Dendritic cell treated with granulocyte-macrophage colony-stimulating factor and Interleukin-4, amounts not matched to agents 40 ng/mL and 50 ng/mL, for 4 days (primary cell): ENCODE data around the gene DNASE1.
"Not testable (repeated sequence)": the region's sequence is repeated elsewhere in the genome, so short reads cannot be mapped to it uniquely, and the experiment has no call there.

ENCODE experiments used
- H3K27ac Mint-ChIP-seq: one replicate; pipeline ENCODE4 v1.8.0; 2022; ENCODE audit warnings: mild to moderate bottlenecking, mixed read lengths
- H3K27me3 Mint-ChIP-seq: one replicate; pipeline ENCODE4 v1.8.0; 2022; ENCODE audit warnings: mild to moderate bottlenecking, mixed read lengths
- H3K36me3 Mint-ChIP-seq: one replicate; pipeline ENCODE4 v1.8.0; 2022; ENCODE audit warnings: low read depth, mixed read lengths
- H3K4me1 Mint-ChIP-seq: one replicate; pipeline ENCODE4 v1.8.0; 2022; ENCODE audit warnings: low read depth, mixed read lengths
- H3K4me3 Mint-ChIP-seq: one replicate; pipeline ENCODE4 v1.8.0; 2022; ENCODE audit warnings: mild to moderate bottlenecking, moderate library complexity, mixed read lengths
- H3K9me3 Mint-ChIP-seq: one replicate; pipeline ENCODE4 v1.8.0; 2022; ENCODE audit warnings: mixed read lengths
- intact Hi-C: fragments of 100-400 bp; cut with micrococcal nuclease; formaldehyde crosslinking; loops from one replicate; pipeline ENCODE4 v1.15.0; 2022

The DNASE1 gene, protein sequence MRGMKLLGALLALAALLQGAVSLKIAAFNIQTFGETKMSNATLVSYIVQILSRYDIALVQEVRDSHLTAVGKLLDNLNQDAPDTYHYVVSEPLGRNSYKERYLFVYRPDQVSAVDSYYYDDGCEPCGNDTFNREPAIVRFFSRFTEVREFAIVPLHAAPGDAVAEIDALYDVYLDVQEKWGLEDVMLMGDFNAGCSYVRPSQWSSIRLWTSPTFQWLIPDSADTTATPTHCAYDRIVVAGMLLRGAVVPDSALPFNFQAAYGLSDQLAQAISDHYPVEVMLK

DNA sequence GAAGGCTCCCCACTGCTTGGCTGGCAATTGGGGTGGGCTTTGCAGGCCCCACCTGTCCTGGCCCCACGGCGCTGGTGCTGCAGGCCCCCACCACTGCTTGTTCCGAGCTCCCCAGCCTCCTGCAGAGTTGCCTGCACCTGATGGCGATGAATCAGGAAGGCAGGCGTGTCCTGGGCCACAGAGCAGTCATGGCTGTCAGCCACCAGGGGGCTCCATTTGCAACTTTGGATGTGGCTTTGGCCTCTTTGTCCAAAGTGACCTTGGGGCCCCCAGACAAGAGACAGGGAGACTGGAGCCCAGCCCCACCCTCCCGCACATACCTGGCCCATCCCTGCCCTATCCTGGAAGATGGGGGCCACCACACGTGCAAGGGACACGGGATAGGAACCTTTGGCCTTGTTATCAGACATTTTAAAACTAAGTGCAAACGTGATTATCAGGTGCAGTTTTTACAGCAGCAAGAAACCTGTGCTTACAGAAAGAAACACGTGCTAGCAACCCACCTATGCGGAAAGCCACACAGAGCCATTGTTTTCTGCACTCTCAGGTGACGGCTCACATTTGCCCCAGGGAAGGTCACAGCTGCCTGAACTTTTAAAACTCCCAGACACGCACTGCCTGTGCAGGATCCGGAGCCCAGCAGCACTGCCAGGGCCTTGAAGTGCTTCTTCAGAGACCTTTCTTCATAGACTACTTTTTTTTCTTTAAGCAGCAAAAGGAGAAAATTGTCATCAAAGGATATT is at the start of gene DNASE1:
Gene DNASE1 (plus strand): TSS at position 443 of the 743 bp plus-strand sequence. CDS start 683 bp downstream, outside the sequence.
- Mint-ChIP-seq H3K27ac (no peak within 1 kb of the TSS), H3K4me3 (no peak within 1 kb of the TSS), H3K4me1 (peaks cover 31% of the 10 kb centered on the region), H3K27me3 (no peaks in the 10 kb centered on the region), H3K9me3 (no peaks in the 10 kb centered on the region), H3K36me3 (peaks cover 87% of the 10 kb centered on the region)
- intact Hi-C loops = no loop called here

DNA sequence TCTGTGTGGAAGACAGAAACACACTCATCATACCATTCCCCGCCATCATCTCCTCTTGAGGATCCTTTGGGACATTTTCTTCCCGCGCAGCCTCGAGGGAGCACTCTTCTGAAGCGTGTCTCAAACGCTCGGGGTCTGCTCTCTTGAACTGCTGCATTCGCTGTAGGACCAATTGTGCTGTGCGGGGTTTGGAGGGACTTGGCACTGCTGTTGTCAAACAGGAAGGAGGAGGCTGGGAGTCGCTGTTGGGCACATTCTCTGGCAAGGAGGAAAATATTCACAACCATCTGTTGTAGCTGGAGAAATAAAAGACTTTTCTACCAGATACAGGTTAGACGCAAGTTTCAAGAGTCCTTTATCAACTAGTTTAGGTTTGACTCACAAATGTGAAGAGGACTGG is 48.0 kb upstream of the DNASE1 start:
- H3K27me3 Mint-ChIP-seq = no peaks in the 10 kb centered on the region
- H3K36me3 Mint-ChIP-seq = peaks cover 57% of the 10 kb centered on the region
- intact Hi-C loops = no loop called here
- H3K4me3 Mint-ChIP-seq = no peak overlapping the region
- no peak overlapping the region for H3K27ac Mint-ChIP-seq
- H3K9me3 Mint-ChIP-seq = no peaks in the 10 kb centered on the region
- peaks cover 19% of the 10 kb centered on the region for H3K4me1 Mint-ChIP-seq

DNA sequence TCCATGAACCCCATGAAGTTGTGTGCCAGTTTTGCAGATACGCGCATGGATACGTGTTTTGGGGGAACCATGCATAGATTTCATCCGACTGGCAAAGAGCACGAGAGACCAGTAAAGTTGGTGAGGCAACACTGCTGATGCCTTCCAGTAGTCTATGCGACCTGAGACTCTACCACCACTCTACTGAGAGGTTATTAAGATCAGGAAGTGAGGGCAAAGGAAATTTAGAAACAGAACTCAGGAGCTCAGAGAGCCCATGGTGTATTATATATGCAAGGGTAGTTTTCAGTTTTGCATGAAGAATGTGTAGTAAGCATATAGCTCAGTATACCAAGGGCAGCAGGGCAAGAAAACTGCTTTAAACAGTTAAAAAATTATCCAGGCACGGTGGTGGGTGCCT is 47.3 kb upstream of the DNASE1 start:
- Mint-ChIP-seq H3K4me3 (no peak overlapping the region), H3K27me3 (no peaks in the 10 kb centered on the region), H3K9me3 (no peaks in the 10 kb centered on the region), H3K4me1 (peaks cover 19% of the 10 kb centered on the region), H3K27ac (no peak overlapping the region), H3K36me3 (peaks cover 57% of the 10 kb centered on the region)
- intact Hi-C loops = no loop called here

DNA sequence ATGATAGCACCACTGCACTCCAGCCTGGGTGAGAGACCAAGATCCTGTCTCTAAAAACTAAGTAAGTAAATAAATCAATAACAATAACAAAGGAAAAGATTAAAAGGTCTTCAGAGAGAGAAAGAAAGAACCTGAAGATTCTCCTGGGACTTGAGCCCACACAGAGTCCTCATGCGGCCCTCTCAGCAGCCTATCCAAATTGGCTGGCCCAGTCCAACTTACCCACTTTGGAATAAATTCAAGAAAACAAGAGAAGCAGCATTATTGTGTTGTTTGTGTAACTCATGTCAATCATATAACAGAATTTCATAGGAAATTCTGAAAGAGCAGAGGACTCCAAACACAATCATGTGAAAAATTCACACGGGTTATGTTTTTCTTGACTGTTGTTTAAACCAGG is 46.9 kb upstream of the DNASE1 start:
- H3K4me3 Mint-ChIP-seq = no peak overlapping the region
- H3K9me3 Mint-ChIP-seq = no peaks in the 10 kb centered on the region
- no peak overlapping the region for H3K27ac Mint-ChIP-seq
- no peaks in the 10 kb centered on the region for H3K27me3 Mint-ChIP-seq
- H3K36me3 Mint-ChIP-seq = peaks cover 53% of the 10 kb centered on the region
- peaks cover 22% of the 10 kb centered on the region for H3K4me1 Mint-ChIP-seq
- intact Hi-C loops = no loop called here

DNA sequence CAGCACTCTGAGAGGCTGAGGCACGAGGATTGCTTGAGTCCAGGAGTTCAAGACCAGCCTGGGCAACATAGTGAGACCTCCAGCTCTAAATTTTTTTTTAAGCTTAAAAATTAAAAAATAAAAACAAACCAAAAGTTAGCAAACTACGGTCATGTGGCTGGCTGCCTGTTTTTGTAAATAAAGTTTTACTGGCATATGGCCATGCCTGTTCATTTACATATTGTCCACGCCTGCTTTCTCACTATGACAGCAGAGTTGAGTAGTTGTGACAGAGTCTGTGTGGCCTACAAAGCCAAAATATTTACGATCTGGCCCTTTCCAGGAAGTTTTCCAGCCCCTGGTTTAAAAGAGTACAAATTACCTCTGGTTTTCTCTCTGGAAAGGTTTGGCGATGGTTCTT is 46.4 kb upstream of the DNASE1 start:
- intact Hi-C loops = no loop called here
- no peaks in the 10 kb centered on the region for H3K9me3 Mint-ChIP-seq
- no peaks in the 10 kb centered on the region for H3K27me3 Mint-ChIP-seq
- no peak overlapping the region for H3K4me3 Mint-ChIP-seq
- H3K36me3 Mint-ChIP-seq = peaks cover 48% of the 10 kb centered on the region
- H3K4me1 Mint-ChIP-seq = peaks cover 26% of the 10 kb centered on the region
- no peak overlapping the region for H3K27ac Mint-ChIP-seq

DNA sequence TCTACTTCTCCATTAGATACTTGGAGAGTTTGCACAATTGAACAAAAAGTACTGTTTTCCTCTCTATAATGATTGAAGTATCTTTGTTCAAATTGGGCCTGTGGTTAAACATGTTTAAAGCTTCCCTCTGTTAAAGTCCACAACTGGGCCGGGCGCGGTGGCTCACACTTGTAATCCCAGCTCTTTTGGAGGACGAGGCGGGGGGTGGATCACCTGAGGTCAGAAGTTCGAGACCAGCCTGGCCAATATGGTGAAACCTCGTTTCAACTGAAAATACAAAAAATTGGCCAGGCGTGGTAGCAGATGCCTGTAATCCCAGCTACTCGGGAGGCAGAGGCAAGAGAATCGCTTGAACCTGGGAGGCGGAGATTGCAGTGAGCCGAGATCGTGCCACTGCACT is 45.5 kb upstream of the DNASE1 start:
- H3K27ac Mint-ChIP-seq, H3K4me3 Mint-ChIP-seq, H3K9me3 Mint-ChIP-seq, H3K27me3 Mint-ChIP-seq, intact Hi-C loops: not testable (repeated sequence)
- H3K36me3 Mint-ChIP-seq = peaks cover 39% of the 10 kb centered on the region
- H3K4me1 Mint-ChIP-seq = peaks cover 35% of the 10 kb centered on the region

DNA sequence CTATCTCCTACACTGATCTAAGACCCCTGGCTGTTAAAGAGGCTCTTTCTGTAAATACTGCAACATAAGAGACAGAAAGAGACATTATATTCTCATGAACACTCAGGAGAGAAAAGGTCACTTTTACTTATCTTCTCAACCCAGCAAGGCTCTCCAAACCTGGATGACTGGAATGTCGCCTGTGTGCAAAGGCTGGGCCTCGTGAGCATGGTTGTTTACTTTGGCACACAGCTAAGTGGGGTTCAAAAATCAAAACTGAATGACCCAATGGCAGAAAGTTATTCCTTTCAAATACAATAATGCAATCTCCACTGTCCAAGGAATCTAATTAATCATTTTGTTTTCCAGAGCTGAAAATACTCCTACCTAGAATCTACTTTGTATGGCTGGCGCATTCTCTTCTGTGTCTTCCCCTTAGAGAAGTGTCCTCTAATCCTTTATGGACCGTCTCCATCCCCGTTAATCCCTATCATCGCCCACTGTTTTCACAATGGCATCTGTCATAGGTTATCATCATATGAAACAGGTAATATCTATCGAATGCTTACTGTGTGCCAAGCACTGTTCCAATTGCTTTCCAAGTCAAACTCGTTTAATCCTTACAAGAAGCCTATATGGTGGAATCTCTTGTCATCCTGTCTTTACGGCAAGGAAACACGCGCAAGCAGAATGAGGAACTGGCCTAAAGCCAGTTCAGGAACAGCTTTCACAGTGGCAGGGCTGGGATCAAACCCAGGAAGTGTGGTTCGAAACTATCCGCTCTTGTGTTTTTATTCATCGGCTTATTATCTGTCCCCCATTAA is 44.4 kb upstream of the DNASE1 start:
- Mint-ChIP-seq H3K4me3 (peak overlapping the region; percentile 96), H3K27me3 (no peaks in the 10 kb centered on the region), H3K27ac (peak overlapping the region; percentile 85), H3K9me3 (no peaks in the 10 kb centered on the region), H3K36me3 (peaks cover 37% of the 10 kb centered on the region), H3K4me1 (peaks cover 46% of the 10 kb centered on the region)
- intact Hi-C loops = loop anchor here (10.0 kb wide), 1 partner anchor 85 kb away; no protein-coding TSS in a partner anchor

DNA sequence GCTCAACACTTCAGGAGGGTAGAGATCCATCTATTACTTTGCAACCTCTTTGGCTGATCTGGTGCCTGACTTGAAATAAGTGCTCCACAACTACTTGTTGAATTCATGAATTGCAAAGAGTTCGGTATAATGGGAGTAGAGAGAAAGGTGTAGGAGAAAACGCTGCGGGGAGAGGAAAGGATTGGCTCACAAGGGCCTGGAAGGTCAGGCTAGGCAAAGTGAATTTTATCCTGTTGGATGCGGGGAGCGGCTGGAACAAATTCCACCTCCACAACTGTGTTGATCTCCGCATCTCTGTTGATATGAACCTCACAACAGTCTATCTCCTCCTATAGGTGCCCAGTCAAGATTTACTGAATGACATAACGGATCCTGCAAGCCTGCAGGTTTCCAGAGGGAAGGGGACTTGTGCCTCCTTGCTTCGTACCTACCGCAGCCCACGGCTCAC is 43.8 kb upstream of the DNASE1 start:
- H3K4me1 Mint-ChIP-seq = peaks cover 52% of the 10 kb centered on the region
- intact Hi-C loops = loop anchor here (10.0 kb wide), 1 partner anchor 86 kb away; no protein-coding TSS in a partner anchor
- no peaks in the 10 kb centered on the region for H3K9me3 Mint-ChIP-seq

DNA sequence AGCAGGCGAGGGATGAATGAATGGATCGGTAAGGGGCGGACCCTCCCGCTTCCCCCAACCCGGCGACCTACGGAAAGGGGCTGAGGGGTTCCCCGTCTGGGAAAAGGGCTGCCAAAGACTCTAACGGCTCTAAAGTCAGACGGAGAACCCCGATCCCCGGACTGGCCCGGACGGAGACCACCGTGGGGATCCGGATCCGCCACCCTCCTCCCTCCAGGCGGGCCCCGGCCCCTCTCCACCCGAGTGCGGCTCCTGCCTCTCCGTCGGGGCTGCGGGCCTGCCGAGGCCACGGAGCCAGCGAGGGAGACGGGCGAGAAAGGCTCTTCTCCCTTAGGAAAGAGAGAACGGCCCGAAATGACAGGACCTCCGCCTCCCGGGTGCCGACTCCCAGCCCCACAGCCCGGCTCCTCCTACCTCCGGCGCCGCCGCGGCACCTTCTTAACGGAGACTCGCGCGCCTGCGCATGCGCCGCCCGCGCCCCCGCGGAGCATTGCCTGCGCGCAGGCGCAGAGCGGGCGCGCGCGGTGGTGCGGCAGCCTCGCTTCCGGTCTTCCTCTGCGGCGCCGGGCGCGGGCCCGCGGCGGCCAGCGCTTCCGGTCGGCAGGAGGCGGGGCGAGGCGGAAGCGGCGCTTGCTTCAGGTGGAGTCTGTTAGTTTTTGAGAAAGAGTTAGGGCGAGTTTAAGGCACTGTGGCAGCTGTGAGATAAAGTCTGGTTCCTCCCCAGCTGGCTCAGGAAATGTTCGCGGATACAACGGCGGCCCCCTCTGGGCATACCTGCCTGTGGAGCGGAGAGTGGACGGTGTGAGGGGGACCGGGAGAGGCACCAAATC is 43.1 kb upstream of the DNASE1 start, which contains the start of gene SLX4:
Gene SLX4 (minus strand): TSS at position 461 of the 830 bp plus-strand sequence. CDS start 2,642 bp downstream, outside the sequence.
- Mint-ChIP-seq H3K4me3 (peak within 1 kb of the TSS; percentile 96), H3K9me3 (no peaks in the 10 kb centered on the region), H3K27me3 (no peaks in the 10 kb centered on the region), H3K36me3 (peaks cover 30% of the 10 kb centered on the region), H3K27ac (peak within 1 kb of the TSS; percentile 85), H3K4me1 (peaks cover 52% of the 10 kb centered on the region)
- intact Hi-C loops = loop anchor here (10.0 kb wide), 1 partner anchor 87 kb away; no protein-coding TSS in a partner anchor

More for the DNA sequence above, 43.8 kb upstream of the DNASE1 start:
- Mint-ChIP-seq H3K36me3 (peaks cover 36% of the 10 kb centered on the region), H3K27me3 (no peaks in the 10 kb centered on the region), H3K27ac (peak overlapping the region; percentile 85), H3K4me3 (peak overlapping the region; percentile 96)

DNA sequence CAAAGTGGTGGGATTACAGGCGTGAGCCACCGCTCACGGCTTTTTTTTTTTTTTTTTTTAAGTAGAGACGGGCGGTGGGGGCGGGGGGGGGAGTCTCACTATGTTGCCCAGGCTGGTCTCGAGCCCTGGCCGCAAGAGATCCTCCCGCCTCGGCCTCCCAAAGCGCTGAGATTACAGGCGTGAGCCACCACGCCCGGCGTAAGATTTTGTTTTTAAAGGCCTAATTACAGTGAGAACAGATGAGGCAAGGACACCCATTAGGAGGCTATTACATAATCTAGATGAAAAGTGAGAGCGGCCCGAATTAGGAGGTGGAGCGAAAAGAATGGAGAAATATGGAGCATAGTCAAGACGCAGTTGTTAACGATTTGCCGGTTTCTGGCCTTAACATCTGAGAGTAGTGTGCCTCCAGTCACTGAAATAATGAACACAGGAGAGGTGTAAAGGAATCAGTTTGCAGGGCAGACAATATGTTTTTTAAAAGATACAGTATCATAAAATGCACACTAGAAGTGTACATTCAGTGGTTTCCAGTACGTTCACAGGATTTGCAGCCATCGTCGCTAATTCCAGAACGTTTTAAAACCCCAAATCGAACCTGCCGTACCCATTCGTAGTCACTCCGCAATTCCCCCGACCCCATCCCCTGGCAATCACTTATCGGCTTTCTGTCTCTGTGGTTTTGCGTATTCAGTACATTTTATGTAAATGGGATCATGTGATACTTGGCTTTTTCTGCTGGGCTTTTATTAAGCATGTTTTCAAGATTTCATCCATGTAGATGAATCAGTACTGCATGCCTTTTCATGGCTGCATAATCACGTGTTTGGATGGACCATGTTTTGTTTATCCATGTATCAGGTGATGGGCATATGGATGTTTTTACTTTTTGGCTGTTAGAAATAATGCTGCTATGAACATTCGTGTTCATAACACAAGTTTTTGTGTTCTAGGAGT is 41.7 kb upstream of the DNASE1 start:
- intact Hi-C loops = loop anchor here (10.0 kb wide), 1 partner anchor 88 kb away; no protein-coding TSS in a partner anchor
- H3K4me1 Mint-ChIP-seq = peaks cover 46% of the 10 kb centered on the region
- H3K27ac Mint-ChIP-seq = peak overlapping the region; percentile 85
- peaks cover 27% of the 10 kb centered on the region for H3K36me3 Mint-ChIP-seq
- no peaks in the 10 kb centered on the region for H3K27me3 Mint-ChIP-seq
- H3K4me3 Mint-ChIP-seq = peak overlapping the region; percentile 96
- H3K9me3 Mint-ChIP-seq = no peaks in the 10 kb centered on the region

DNA sequence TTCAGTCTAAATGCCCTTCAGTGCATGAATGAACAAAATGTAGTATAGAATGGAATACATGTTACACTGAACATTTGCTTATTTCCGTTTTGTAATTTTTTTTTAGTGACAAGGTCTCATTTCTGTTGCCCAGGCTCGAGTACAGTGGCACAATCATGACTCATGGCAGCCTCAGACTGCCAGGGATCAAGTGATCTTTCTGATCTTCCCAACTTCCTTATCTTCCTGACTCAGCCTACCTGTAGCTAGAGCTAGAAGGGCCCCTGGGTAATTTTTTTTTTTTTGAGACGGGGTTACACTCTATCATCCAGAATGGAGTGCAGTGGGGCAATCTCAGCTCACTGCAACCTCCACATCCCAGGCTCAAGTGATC is 35.7 kb upstream of the DNASE1 start:
- intact Hi-C loops = loop anchor here (10.0 kb wide), 1 partner anchor 94 kb away; no protein-coding TSS in a partner anchor

DNA sequence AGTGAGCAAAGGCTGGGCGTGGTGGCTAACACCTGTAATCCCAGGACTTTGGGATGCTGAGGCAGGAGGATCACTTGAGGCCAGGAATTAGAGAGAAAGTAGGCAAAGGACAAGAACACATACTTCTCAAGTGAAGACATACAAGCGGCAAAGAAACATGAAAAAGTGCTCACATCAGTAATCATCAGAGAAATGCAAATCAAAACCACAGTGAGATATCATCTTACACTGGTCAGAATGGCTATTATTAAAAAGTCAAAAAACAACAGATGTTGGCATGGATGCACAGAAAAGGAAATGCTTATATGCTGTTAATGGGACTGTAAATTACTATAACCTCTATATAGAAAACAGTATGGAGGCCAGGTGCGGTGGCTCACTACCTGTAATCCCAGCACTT is 30.8 kb upstream of the DNASE1 start:
- Mint-ChIP-seq H3K4me3 (no peak overlapping the region), H3K9me3 (no peaks in the 10 kb centered on the region), H3K36me3 (no peaks in the 10 kb centered on the region), H3K4me1 (peaks cover 31% of the 10 kb centered on the region), H3K27ac (no peak overlapping the region), H3K27me3 (no peaks in the 10 kb centered on the region)
- intact Hi-C loops = no loop called here

More for the DNA sequence above, 35.7 kb upstream of the DNASE1 start:
- H3K27ac Mint-ChIP-seq = no peak overlapping the region
- no peaks in the 10 kb centered on the region for H3K9me3 Mint-ChIP-seq
- H3K4me1 Mint-ChIP-seq = peaks cover 33% of the 10 kb centered on the region
- no peaks in the 10 kb centered on the region for H3K27me3 Mint-ChIP-seq
- H3K4me3 Mint-ChIP-seq = no peak overlapping the region
- H3K36me3 Mint-ChIP-seq = peaks cover 10% of the 10 kb centered on the region
